Right lobe of liver (tissue), 4 donors: Measurements from ENCODE around the gene COX7B.

Experiments
- CTCF ChIP-seq, 4 donors: fragments of 200-600 bp in 3 of 4; fragments of 450-650 bp in 1 of 4; IDR thresholded peaks; one replicate each; pipeline versions ENCODE4 v1.5.1 to v1.8.0; 2016 to 2022; ENCODE audit warnings: antibody characterized with exemption in 4 of 4, mild to moderate bottlenecking in 2 of 4
- POLR2A ChIP-seq: fragments of 450-650 bp; IDR thresholded peaks from one replicate; pipeline ENCODE4 v1.6.1; 2017; ENCODE audit warnings: antibody characterized with exemption, mild to moderate bottlenecking
- donor health status: DM: no; HTN: no; CAD: no.
- donor health status: DM: no; HTN: no; CAD: no.
- donor health status: DM: no; HTN: yes; CAD: no.

- TF ChIP-seq CTCF (IDR thresholded peaks at IDR 0.05), result no peak
- TF ChIP-seq POLR2A, result no peak
These were observed 52.9 kb downstream of the COX7B start for GRCh38 chrX:77952173-77952572.
